ENCODE results near the gene RIPOR3.
"Not testable (repeated sequence)": the region's sequence is repeated elsewhere in the genome, so short reads cannot be mapped to it uniquely, and the experiment has no call there.

Gene RIPOR3

GRCh38 chr20:50679753-50680104 lies 11.6 kb downstream of the RIPOR3 start:
- no peak for DNase-seq

- DNase-seq, result no peak
Measured at GRCh38 chr20:50678169-50678898, 13.0 kb downstream of the RIPOR3 start.

DNA sequence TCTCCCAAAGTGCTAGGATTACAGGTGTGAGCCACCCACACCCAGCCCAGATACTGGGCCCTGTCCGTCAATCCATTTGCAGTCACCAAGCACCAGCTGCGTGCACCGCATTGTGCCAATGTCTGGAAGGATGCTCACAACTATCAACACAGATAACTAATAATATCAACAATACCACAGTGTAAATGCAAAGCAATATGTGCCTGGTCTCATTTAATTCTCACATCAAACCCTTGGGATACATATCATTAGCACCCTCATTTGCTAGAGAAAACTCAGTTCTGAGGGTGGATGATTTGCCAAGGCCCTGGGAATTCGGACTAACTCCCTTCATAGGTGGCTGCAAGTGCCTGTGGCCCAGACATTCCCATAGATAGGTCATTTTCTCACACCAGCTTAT lies 14.5 kb downstream of the RIPOR3 start:
- DNase-seq, result no peak

GRCh38 chr20:50676377-50676731 lies 15.0 kb downstream of the RIPOR3 start:
- DNase-seq, result not testable (repeated sequence)

GRCh38 chr20:50675671-50676376 lies 15.5 kb downstream of the RIPOR3 start:
- DNase-seq, result no peak

DNA sequence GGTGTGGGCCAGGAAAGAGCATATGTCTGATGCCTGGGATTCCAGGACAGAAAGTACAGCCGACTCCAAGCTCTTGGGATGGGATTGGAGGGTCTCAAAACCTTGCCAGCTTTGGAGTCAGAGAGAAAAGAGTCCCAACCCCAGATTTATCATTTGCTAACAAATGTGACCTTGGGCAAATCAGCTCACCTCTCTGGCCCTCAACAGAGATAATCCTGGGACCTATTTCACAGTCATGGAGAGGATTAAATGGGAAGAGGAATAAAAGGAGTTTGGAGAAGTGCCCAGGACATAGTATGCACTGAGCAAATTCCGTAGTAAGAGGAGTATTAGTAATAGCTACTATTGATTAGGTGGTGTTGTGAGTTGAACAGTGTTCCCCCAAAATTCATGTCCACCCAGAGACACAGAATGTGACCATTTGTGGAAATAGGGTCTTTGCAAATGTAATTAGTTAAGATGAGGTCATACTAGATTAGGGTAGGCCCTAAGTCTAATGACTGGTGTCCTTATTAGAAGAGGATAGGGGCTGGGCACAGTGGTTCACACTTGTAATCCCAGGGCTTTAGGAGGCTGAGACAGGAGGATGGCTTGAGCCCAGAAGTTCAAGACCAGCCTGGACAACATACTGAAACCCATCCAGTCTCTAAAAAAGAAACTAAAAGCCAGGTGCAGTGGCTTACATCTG lies 17.1 kb downstream of the RIPOR3 start:
- DNase-seq, result no peak

- no peak for DNase-seq
Measured at GRCh38 chr20:50673466-50674137, 17.7 kb downstream of the RIPOR3 start.

DNA sequence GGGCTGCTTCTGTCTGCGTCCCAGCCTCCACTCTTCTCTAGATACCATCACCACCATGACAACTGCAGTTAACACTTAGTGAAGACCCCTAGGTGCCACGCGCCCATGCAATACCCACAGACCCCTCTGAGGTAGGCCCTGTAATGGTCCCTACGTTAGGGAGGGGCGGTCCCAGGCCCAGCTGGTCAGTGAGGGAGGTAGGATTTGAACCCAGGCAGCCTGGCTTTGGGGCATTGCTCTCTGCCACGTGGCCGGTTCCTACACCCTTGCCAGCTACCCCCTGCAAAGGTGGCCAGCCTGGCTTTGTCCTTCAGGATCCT lies 18.2 kb downstream of the RIPOR3 start:
- no peak for DNase-seq

DNA sequence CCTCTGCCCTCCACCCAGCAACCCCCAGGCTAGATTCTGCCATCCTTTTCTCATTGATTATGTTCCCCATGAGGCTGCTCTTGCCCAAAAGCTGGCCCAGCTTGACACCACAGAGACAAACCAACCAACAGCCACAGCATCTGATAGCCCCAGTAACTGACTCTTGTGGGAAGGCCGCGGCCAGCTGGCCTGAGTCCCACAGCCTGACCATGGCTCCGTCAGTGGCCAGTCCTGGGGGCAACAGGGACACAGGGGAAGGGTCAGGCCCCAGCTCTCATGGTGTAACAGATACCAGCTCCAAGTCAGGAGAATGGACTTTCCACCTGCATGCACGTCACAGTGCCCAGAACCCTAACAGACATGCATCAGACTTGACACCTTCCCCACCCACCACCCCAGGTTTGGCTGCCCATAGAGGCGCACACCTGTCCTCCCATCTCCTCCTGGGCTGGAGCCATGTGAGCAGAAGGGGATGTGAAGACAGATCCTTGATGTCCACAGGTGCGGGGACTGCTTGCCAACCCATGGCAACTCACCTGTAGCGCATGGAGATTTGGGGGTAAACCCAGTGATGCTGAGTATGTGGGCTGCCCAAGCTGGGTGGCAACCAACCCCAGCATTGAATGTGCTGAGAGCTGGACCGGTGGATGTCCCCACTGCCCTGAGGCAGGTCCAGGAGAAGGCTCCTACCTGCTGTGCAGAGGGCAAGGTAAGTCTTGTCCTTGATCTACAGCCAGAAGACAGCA lies 18.8 kb downstream of the RIPOR3 start:
- no peak for DNase-seq

GRCh38 chr20:50671626-50672025 lies 19.7 kb downstream of the RIPOR3 start:
- DNase-seq, result no peak

DNA sequence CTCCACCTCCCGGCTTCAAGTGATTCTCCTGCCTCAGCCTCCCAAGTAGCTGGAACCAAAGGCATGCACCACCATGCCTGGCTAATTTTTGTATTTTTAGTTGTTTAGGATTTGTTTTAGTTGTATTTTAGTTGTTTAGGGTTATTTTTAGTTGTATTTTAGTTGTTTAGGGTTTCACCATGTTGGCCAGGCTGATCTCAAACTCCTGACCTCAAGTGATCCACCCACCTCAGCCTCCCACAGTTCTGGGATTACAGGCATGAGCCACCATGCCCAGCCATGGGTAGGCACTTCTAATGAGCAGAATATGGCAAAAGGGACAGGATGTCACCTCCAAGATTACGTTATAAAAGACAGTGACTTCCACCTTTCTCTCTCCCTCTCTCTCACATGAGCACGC lies 20.3 kb downstream of the RIPOR3 start:
- DNase-seq, result not testable (repeated sequence)

DNA sequence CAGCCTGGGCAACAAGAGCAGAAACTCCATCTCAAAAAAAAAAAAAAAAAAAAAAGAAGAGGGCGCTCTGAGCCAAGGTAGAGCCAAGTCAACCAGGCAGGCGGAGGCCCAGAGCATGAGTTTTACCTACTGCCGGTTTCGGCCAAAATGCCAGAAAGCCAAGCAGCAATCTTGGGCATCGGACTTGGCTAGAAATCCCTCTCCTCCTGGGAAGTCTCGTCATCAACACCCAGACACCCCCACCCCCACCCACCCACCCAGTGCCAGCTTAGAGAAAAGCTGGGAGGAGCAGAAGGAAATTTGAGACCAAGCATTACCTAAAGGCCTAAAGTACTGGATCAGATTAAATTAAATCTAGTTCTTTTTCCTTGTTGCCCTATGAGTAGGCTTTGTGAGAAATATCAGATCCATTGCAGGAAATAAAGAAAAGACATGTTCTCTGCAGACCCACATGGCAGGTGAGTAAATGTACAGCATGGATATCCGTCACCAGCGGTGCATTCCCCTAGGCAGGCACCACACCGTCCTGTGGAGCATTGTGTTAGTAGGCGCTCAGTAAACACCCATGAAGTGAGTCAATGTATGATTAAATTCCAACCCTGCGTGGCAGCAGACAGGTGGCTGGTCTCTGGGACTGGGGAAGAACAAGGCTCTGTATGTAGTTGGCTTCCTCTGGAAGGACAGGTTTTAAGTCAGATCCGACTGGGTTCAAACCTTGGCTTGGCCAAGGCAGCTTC lies 21.0 kb downstream of the RIPOR3 start:
- no peak for DNase-seq

GRCh38 chr20:50668798-50669197 lies 22.5 kb downstream of the RIPOR3 start:
- DNase-seq, result no peak

- DNase-seq, result no peak
Measured at GRCh38 chr20:50668326-50668725, 23.0 kb downstream of the RIPOR3 start.

GRCh38 chr20:50666709-50667298 lies 24.5 kb downstream of the RIPOR3 start:
- no peak for DNase-seq

DNA sequence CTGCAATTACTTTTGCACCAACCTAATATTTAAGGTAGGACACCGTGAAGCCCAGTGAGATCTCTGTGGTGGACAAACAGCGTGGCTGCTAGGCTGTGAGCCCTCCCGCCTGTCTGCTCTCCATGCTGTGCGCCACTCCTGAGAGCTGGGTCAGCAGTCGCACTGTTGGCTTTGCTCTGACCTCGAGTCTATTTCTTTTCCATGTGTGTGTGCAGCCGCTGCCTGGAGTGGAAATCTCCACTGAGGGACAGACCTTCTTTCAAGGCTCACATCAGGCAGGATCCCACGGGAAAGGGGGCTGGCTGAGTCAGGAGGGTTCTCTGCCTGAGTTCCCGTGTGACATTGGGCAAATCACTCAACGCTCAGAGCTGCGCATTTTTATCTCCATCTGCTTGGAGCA lies 27.1 kb downstream of the RIPOR3 start:
- no peak for DNase-seq

- DNase-seq, result no peak
Measured at GRCh38 chr20:50663095-50663821, 28.1 kb downstream of the RIPOR3 start.

DNA sequence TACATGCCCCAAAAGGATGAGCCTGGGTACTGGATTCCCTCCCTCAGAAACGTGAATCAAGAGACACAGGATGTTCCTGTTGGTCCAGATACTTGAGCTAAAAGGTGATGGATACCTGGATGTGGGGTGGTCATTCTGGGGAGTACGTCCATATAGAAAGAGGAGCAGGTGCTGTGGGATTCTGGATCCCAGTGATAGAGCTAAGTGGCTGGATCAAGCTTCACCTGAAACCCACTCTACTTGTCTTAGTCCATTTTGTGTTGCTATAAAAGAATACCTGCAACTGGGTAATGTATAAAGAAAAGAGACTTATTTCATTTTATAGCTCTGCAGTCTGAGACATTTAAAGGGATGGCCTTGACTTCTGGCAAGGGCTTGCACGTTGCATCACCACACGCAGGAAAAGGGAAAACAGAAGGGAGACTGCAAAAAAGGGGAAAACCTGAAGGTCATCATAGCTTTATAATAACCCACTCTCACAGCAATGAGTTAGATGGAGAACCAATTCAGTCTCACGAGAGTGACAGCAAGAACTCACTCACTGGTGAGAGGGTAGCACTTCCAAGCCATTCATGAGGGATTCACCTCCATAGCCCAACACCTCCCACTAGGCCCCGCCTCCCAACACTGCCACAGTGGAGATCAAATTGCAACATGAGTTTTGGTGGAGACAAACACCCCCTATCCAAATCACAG lies 31.2 kb downstream of the RIPOR3 start:
- DNase-seq, result no peak

DNA sequence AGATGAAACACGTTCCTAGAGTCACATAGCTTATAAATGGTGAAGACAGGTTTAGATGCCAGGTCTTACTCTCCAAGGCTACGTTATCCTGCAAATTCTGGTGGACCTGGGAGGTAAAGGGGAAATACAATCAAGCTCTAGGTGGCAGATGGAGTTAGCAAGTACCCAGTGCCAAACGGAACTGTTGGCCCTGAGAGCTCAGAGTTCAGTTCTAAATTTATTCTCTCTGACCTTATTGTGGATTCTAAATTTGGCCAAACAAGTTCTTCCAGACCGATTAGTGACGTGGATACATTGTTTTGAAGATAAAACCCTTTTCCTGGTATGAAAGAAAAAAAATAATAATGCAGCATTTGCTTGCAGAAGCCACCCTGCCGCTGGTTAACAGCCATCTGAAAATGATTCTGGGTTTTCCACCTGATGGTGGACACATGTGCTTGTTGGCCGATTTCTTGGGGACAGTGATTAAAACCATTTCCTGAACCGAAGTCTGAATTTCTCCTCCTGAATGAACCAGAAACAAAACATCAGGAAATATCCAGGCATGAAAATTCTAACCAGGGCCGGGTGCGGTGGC lies 32.5 kb downstream of the RIPOR3 start:
- no peak for DNase-seq

- DNase-seq, result no peak
Measured at GRCh38 chr20:50655311-50655880, 35.9 kb downstream of the RIPOR3 start.
